Subcutaneous abdominal adipose tissue (tissue), 5 donors: ENCODE data around the gene PDPR.
"Not testable (repeated sequence)": the region's sequence is repeated elsewhere in the genome, so short reads cannot be mapped to it uniquely, and the experiment has no call there.

Experiments used
- H3K27ac ChIP-seq: one replicate; pipeline ENCODE4 v1.7.0; 2013; ENCODE audit warnings: low read depth, mild to moderate bottlenecking, inconsistent platforms, low read length, moderate library complexity
- H3K27me3 ChIP-seq, 5 donors: one replicate each; pipeline ENCODE4 v1.7.0; 2013; ENCODE audit warnings: low read length in 5 of 5, inconsistent platforms in 1 of 5; ENCODE audit not compliant: control insufficient read depth in 5 of 5, insufficient read depth in 4 of 5
- H3K36me3 ChIP-seq, 5 donors: one replicate each; pipeline ENCODE4 v1.7.0; 2013; ENCODE audit warnings: low read length in 5 of 5; ENCODE audit not compliant: control insufficient read depth in 5 of 5, insufficient read depth in 5 of 5
- H3K4me1 ChIP-seq, 5 donors: one replicate each; pipeline ENCODE4 v1.7.0; 2013; ENCODE audit warnings: low read length in 5 of 5, mild to moderate bottlenecking in 3 of 5, moderate library complexity in 1 of 5; ENCODE audit not compliant: control insufficient read depth in 5 of 5, insufficient read depth in 5 of 5
- H3K4me3 ChIP-seq, 5 donors: one replicate each; pipeline ENCODE4 v1.7.0; 2013; ENCODE audit warnings: low read length in 5 of 5, low read depth in 1 of 5
- H3K9ac ChIP-seq, 5 donors: one replicate each; pipeline ENCODE4 v1.7.0; 2013; ENCODE audit warnings: low read length in 5 of 5, mild to moderate bottlenecking in 4 of 5, moderate library complexity in 3 of 5
- H3K9me3 ChIP-seq, 5 donors: one replicate each; pipeline ENCODE4 v1.7.0; 2013; ENCODE audit warnings: low read length in 5 of 5; ENCODE audit not compliant: control insufficient read depth in 5 of 5
- donor health status: healthy.
- donor health status: healthy.
- donor health status: healthy.
- donor health status: healthy.
- donor health status: healthy.

PDPR gene

GRCh38 chr16:70151391-70151790 lies 37.3 kb downstream of the PDPR start:
- no peak overlapping the region for H3K9ac ChIP-seq
- H3K9me3 ChIP-seq, result no peaks in the 10 kb centered on the region
- H3K4me1 ChIP-seq, result no peaks in the 10 kb centered on the region
- H3K27me3 ChIP-seq, result no peaks in the 10 kb centered on the region
- no peak overlapping the region for H3K27ac ChIP-seq
- H3K4me3 ChIP-seq, result no peak overlapping the region
- peaks cover 15 to 86% (median 70%) of the 10 kb centered on the region in 5 donors for H3K36me3 ChIP-seq

GRCh38 chr16:70151941-70152509 lies 37.9 kb downstream of the PDPR start:
- Histone ChIP-seq H3K4me3 (no peak overlapping the region), H3K4me1 (no peaks in the 10 kb centered on the region), H3K9ac (no peak overlapping the region)

GRCh38 chr16:70152578-70153302 lies 38.6 kb downstream of the PDPR start:
- Histone ChIP-seq H3K27ac (no peak overlapping the region), H3K36me3 (peaks cover 19 to 96% (median 80%) of the 10 kb centered on the region in 5 donors), H3K27me3 (no peaks in the 10 kb centered on the region), H3K4me3 (no peak overlapping the region), H3K9me3 (no peaks in the 10 kb centered on the region), H3K9ac (no peak overlapping the region), H3K4me1 (no peaks in the 10 kb centered on the region)

More at GRCh38 chr16:70151941-70152509, 37.9 kb downstream of the PDPR start:
- Histone ChIP-seq H3K9me3 (no peaks in the 10 kb centered on the region), H3K36me3 (peaks cover 15 to 92% (median 76%) of the 10 kb centered on the region in 5 donors), H3K27me3 (no peaks in the 10 kb centered on the region), H3K27ac (no peak overlapping the region)

- H3K4me1 ChIP-seq, H3K27ac ChIP-seq, H3K4me3 ChIP-seq, H3K9me3 ChIP-seq, H3K27me3 ChIP-seq, H3K9ac ChIP-seq: not testable (repeated sequence)
- peaks cover 25 to 98% (median 85%) of the 10 kb centered on the region in 5 donors for H3K36me3 ChIP-seq
Measured at GRCh38 chr16:70154736-70155135, 40.6 kb downstream of the PDPR start.

GRCh38 chr16:70156207-70156978 lies 42.3 kb downstream of the PDPR start:
- H3K9ac ChIP-seq, result no peak overlapping the region
- H3K4me1 ChIP-seq, result no peaks in the 10 kb centered on the region
- no peak overlapping the region for H3K27ac ChIP-seq
- H3K27me3 ChIP-seq, result no peaks in the 10 kb centered on the region
- H3K4me3 ChIP-seq, result no peak overlapping the region
- H3K36me3 ChIP-seq, result peaks cover 25 to 100% (median 91%) of the 10 kb centered on the region in 5 donors
- H3K9me3 ChIP-seq, result no peaks in the 10 kb centered on the region

- H3K4me3 ChIP-seq, result no peak overlapping the region
- H3K27me3 ChIP-seq, result no peaks in the 10 kb centered on the region
- no peaks in the 10 kb centered on the region for H3K4me1 ChIP-seq
- no peak overlapping the region for H3K9ac ChIP-seq
- no peaks in the 10 kb centered on the region for H3K9me3 ChIP-seq
- H3K27ac ChIP-seq, result no peak overlapping the region
- H3K36me3 ChIP-seq, result peaks cover 26 to 100% (median 91%) of the 10 kb centered on the region in 5 donors
Measured at GRCh38 chr16:70157105-70157476, 43.0 kb downstream of the PDPR start.

GRCh38 chr16:70157477-70158260 lies 43.5 kb downstream of the PDPR start:
- Histone ChIP-seq H3K4me1 (no peaks in the 10 kb centered on the region), H3K27ac (no peak overlapping the region), H3K4me3 (no peak overlapping the region), H3K9me3 (no peaks in the 10 kb centered on the region), H3K27me3 (no peaks in the 10 kb centered on the region), H3K9ac (no peak overlapping the region), H3K36me3 (peaks cover 22 to 100% (median 91%) of the 10 kb centered on the region in 5 donors)

GRCh38 chr16:70158261-70158939 lies 44.3 kb downstream of the PDPR start:
- Histone ChIP-seq H3K27ac (no peak overlapping the region), H3K27me3 (no peaks in the 10 kb centered on the region), H3K4me1 (no peaks in the 10 kb centered on the region), H3K36me3 (peaks cover 19 to 95% (median 85%) of the 10 kb centered on the region in 5 donors), H3K9ac (no peak overlapping the region), H3K4me3 (no peak overlapping the region), H3K9me3 (no peaks in the 10 kb centered on the region)
